ENCODE results near the gene MANF. TPM values are rescaled to one million over a fixed set of nuclear protein-coding genes. Genes with fewer than 3 reads are reported as not detected.
"Not testable (repeated sequence)": the region's sequence is repeated elsewhere in the genome, so short reads cannot be mapped to it uniquely, and the experiment has no call there.

The MANF gene
- polyA plus RNA-seq, 1 donor from 2014 or later: 33.6 TPM

GRCh38 chr3:51380601-51381332 is 4.3 kb upstream of the MANF start:
- Mint-ChIP-seq H3K27me3 (no peaks in the 10 kb centered on the region), H3K27ac (peak overlapping the region in 2 of 3 donors; percentile 15 to 48), H3K4me3 (peak overlapping the region in 1 of 4 donors; percentile 63), H3K36me3 (peaks cover 1% of the 10 kb centered on the region), H3K9me3 (no peaks in the 10 kb centered on the region), H3K4me1 (peaks cover 8 to 14% (median 12%) of the 10 kb centered on the region in 3 donors)

- Mint-ChIP-seq H3K27ac (no peak overlapping the region), H3K27me3 (no peaks in the 10 kb centered on the region), H3K9me3 (no peaks in the 10 kb centered on the region), H3K36me3 (peaks cover 1% of the 10 kb centered on the region), H3K4me3 (no peak overlapping the region), H3K4me1 (peaks cover 13 to 19% (median 17%) of the 10 kb centered on the region in 3 donors)
These were observed 3.8 kb upstream of the MANF start for GRCh38 chr3:51381333-51381705.

GRCh38 chr3:51382076-51382745 is 2.9 kb upstream of the MANF start:
- peaks cover 20 to 23% (median 20%) of the 10 kb centered on the region in 3 donors for H3K4me1 Mint-ChIP-seq
- peak overlapping the region in 1 of 4 donors; percentile 95 for H3K4me3 Mint-ChIP-seq
- no peaks in the 10 kb centered on the region for H3K27me3 Mint-ChIP-seq
- H3K36me3 Mint-ChIP-seq: peaks cover 1% of the 10 kb centered on the region
- H3K9me3 Mint-ChIP-seq: no peaks in the 10 kb centered on the region
- H3K27ac Mint-ChIP-seq: no peak overlapping the region

GRCh38 chr3:51382947-51383578 is 2.0 kb upstream of the MANF start:
- Mint-ChIP-seq H3K27me3 (no peaks in the 10 kb centered on the region), H3K4me1 (peaks cover 20 to 27% (median 25%) of the 10 kb centered on the region in 3 donors), H3K27ac (no peak overlapping the region), H3K9me3 (no peaks in the 10 kb centered on the region), H3K36me3 (peaks cover 1% of the 10 kb centered on the region), H3K4me3 (peak overlapping the region; percentile 9 to 99 (median 73))

- Mint-ChIP-seq H3K27me3 (no peaks in the 10 kb centered on the region), H3K9me3 (no peaks in the 10 kb centered on the region), H3K36me3 (no peaks in the 10 kb centered on the region), H3K27ac (peak overlapping the region; percentile 98 to 99 (median 98)), H3K4me1 (peaks cover 18 to 29% (median 26%) of the 10 kb centered on the region in 3 donors), H3K4me3 (peak overlapping the region; percentile 95 to 100 (median 99))
These were observed 901 bp upstream of the MANF start for GRCh38 chr3:51384055-51384725.

GRCh38 chr3:51385621-51386091 is 565 bp downstream of the MANF start:
- no peaks in the 10 kb centered on the region for H3K9me3 Mint-ChIP-seq
- peak overlapping the region; percentile 95 to 100 (median 99) for H3K4me3 Mint-ChIP-seq
- no peaks in the 10 kb centered on the region for H3K27me3 Mint-ChIP-seq
- H3K36me3 Mint-ChIP-seq: no peaks in the 10 kb centered on the region
- H3K4me1 Mint-ChIP-seq: peaks cover 25 to 36% (median 33%) of the 10 kb centered on the region in 3 donors
- H3K27ac Mint-ChIP-seq: peak overlapping the region; percentile 97 to 99 (median 98)

- peak overlapping the region; percentile 63 to 99 (median 98) for H3K27ac Mint-ChIP-seq
- H3K27me3 Mint-ChIP-seq: no peaks in the 10 kb centered on the region
- H3K9me3 Mint-ChIP-seq: no peaks in the 10 kb centered on the region
- H3K4me1 Mint-ChIP-seq: peaks cover 25 to 40% (median 35%) of the 10 kb centered on the region in 3 donors
- peak overlapping the region; percentile 95 to 100 (median 99) for H3K4me3 Mint-ChIP-seq
- no peaks in the 10 kb centered on the region for H3K36me3 Mint-ChIP-seq
These were observed 1.2 kb downstream of the MANF start for GRCh38 chr3:51386159-51386851.

- no peaks in the 10 kb centered on the region for H3K27me3 Mint-ChIP-seq
- H3K4me1 Mint-ChIP-seq: peaks cover 25 to 40% (median 35%) of the 10 kb centered on the region in 3 donors
- H3K9me3 Mint-ChIP-seq: no peaks in the 10 kb centered on the region
- H3K4me3 Mint-ChIP-seq: peak overlapping the region; percentile 95 to 100 (median 99)
- H3K36me3 Mint-ChIP-seq: no peaks in the 10 kb centered on the region
- H3K27ac Mint-ChIP-seq: peak overlapping the region; percentile 39 to 99 (median 98)
These were observed 1.8 kb downstream of the MANF start for GRCh38 chr3:51386852-51387229.

GRCh38 chr3:51387281-51387680 is 2.2 kb downstream of the MANF start:
- Mint-ChIP-seq H3K4me3 (peak overlapping the region in 3 of 4 donors; percentile 39 to 100 (median 70)), H3K27ac (peak overlapping the region in 1 of 3 donors; percentile 98), H3K4me1 (peaks cover 25 to 40% (median 35%) of the 10 kb centered on the region in 3 donors)
- not testable (repeated sequence) for H3K9me3 Mint-ChIP-seq, H3K36me3 Mint-ChIP-seq, H3K27me3 Mint-ChIP-seq

- Mint-ChIP-seq H3K9me3 (no peaks in the 10 kb centered on the region), H3K36me3 (no peaks in the 10 kb centered on the region), H3K27ac (peak overlapping the region in 1 of 3 donors; percentile 98), H3K4me1 (peaks cover 28 to 40% (median 40%) of the 10 kb centered on the region in 3 donors), H3K4me3 (peak overlapping the region in 2 of 4 donors; percentile 30 to 94), H3K27me3 (no peaks in the 10 kb centered on the region)
These were observed 3.4 kb downstream of the MANF start for GRCh38 chr3:51388286-51389029.

- Mint-ChIP-seq H3K4me1 (peaks cover 26 to 39% (median 39%) of the 10 kb centered on the region in 3 donors), H3K36me3 (no peaks in the 10 kb centered on the region), H3K27me3 (no peaks in the 10 kb centered on the region), H3K4me3 (peak overlapping the region in 2 of 4 donors; percentile 49 to 94), H3K9me3 (no peaks in the 10 kb centered on the region), H3K27ac (peak overlapping the region in 2 of 3 donors; percentile 53 to 98)
These were observed 4.5 kb downstream of the MANF start for GRCh38 chr3:51389423-51390183.

GRCh38 chr3:51390246-51391074 is 5.4 kb downstream of the MANF start:
- Mint-ChIP-seq H3K4me3 (peak overlapping the region; percentile 66 to 94 (median 78)), H3K9me3 (no peaks in the 10 kb centered on the region), H3K27me3 (no peaks in the 10 kb centered on the region), H3K4me1 (peaks cover 23 to 43% (median 34%) of the 10 kb centered on the region in 3 donors), H3K36me3 (no peaks in the 10 kb centered on the region), H3K27ac (peak overlapping the region; percentile 53 to 98 (median 73))

Measured in IgD-negative memory B cell (primary cell).